GM08714 (cell line): ENCODE results near the gene UBQLN4.
"Not testable (repeated sequence)": the region's sequence is repeated elsewhere in the genome, so short reads cannot be mapped to it uniquely, and the experiment has no call there.

Experiments
- H3K4me3 ChIP-seq: fragments of 200-500 bp; sonication (Bioruptor generic); 2 replicates; pipeline ENCODE4 v1.5.1; 2014; ENCODE audit warnings: mild to moderate bottlenecking, low read length, inconsistent platforms
- ZNF274 ChIP-seq: IDR thresholded peaks from 2 replicates; pipeline ENCODE4 v1.6.1; 2012; ENCODE audit warnings: mild to moderate bottlenecking, low read depth, low read length

Gene UBQLN4

DNA sequence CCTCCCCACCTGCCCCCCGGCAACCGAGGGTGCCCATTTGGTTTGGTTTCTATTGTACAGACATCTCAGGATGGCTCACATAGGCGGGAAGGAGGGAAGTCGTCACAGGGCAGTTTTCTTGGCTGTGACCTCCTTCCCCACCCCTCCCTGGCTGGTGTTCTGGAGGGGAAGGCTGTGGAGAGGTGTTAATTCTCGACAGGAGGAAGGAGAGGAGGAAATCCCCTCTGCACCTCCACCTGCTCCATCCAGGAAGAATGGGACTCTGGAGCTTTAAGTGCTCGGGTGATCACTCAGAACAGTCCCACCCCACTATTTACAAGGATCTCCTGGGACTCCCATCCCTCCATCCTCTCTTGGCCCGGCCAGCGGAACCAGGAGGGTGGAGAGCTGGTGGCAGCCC is 21.1 kb upstream of the UBQLN4 start:
- H3K4me3 ChIP-seq, result no peak overlapping the region
- TF ChIP-seq ZNF274, result no peak

DNA sequence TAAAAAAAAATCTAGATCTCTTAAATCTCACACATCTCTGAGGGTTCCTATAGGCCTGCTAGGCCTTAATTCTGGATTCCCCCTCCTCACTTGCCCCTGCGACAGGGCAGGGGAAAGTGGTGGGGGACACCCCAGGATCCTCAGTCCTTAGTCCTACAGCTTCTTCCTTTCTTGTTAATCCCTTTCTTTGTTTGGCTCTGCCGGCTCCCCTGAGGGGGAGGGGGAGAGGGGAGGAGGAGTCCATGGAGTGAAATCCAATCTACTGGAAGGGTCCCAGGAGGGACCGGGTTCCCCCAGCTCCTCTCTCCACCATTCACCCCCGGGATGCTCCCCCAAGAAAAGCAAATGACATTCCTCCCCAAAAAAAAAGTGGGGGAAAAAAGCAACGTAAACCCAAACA is 20.1 kb upstream of the UBQLN4 start:
- no peak overlapping the region for H3K4me3 ChIP-seq
- TF ChIP-seq ZNF274, result no peak

DNA sequence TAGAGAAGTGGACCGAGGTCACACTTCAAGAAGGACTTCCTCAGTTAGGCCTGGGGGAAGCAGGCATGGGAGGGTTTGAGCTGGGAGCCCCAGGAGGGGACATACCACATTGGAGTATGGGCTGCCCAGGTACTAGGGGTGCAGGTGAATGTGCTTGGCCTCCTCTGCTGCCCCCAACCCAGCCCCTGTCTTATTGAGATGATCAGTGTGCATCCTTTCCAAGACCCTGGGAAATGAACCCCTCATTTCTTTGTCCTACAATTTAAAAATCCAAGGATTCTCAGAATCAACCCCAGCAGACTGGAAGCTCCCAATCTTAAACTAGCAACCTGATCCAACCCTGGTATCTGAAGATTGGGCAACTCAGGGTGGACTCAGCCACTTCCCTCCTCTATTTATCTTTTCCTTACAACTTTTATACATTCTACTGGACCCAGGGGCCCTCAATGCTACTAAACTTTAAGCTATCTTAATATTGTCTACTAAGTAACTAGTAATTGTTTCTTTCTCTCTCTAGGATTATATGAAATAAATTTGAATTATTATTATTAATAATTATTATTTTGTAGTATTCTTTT is 19.6 kb upstream of the UBQLN4 start:
- no peak for TF ChIP-seq ZNF274
- H3K4me3 ChIP-seq, result no peak overlapping the region

- no peak overlapping the region for H3K4me3 ChIP-seq
- TF ChIP-seq ZNF274, result no peak
Measured at GRCh38 chr1:156072251-156072650, 18.7 kb upstream of the UBQLN4 start.

GRCh38 chr1:156071332-156071816 is 17.8 kb upstream of the UBQLN4 start:
- not testable (repeated sequence) for H3K4me3 ChIP-seq

- TF ChIP-seq ZNF274, result no peak
- no peak overlapping the region for H3K4me3 ChIP-seq
Measured at GRCh38 chr1:156070548-156070947, 16.9 kb upstream of the UBQLN4 start.

- no peak for TF ChIP-seq ZNF274
- H3K4me3 ChIP-seq, result no peak overlapping the region
Measured at GRCh38 chr1:156069490-156070455, 16.2 kb upstream of the UBQLN4 start.

- H3K4me3 ChIP-seq, result no peak overlapping the region
- no peak for TF ChIP-seq ZNF274
Measured at GRCh38 chr1:156067262-156067661, 13.7 kb upstream of the UBQLN4 start.

DNA sequence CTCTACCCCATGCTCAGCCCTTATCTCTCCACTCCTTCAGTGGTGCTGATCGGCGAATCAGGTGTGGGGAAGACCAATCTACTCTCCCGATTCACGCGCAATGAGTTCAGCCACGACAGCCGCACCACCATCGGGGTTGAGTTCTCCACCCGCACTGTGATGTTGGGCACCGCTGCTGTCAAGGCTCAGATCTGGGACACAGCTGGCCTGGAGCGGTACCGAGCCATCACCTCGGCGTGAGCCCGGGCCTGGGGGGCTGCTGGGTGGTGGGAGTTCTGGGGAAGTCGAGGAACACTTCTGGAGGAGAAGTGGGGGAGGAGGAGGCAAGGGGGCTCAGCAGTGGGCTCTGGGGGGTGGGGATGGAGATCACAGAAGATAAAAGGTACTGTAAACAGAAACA is 12.3 kb upstream of the UBQLN4 start:
- no peak overlapping the region for H3K4me3 ChIP-seq
- no peak for TF ChIP-seq ZNF274

DNA sequence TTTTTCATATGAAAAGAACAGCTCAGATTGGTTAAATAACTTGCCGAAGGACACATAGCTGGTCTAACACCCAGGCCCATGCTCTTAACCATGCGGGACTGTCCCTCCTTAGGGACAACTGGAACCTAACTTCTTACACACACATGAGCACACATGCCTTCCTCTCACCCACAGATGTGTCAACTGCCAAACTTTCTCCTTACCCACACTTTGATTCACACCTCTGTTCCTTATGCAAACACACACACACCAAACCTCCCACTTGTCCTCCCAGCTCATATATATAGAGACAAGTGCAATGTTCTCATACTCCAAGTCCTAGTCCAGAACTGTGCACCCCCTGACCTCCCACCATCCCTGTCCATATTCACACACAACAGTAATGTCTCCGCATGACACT is 11.6 kb upstream of the UBQLN4 start:
- no peak overlapping the region for H3K4me3 ChIP-seq
- no peak for TF ChIP-seq ZNF274

DNA sequence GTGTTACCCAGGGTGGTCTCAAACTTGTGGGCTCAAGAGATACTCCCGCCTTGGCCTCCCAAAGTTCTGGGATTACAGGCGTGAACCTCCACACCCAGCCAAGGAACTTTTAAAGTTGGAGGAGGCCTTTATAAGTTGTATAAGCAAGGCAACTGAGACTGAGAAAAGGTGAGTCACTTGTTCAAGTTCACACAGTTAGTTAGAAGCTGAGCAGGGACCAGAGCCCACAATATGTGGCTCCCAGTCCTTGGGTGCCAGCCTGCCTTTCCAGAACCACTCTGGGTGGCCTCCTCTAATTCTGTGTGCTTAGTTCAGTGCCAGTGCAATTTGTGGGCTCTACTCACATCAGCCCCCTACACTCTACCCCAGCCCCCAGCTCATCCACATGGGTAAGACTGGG is 11.0 kb upstream of the UBQLN4 start:
- H3K4me3 ChIP-seq, result no peak overlapping the region
- TF ChIP-seq ZNF274, result no peak

DNA sequence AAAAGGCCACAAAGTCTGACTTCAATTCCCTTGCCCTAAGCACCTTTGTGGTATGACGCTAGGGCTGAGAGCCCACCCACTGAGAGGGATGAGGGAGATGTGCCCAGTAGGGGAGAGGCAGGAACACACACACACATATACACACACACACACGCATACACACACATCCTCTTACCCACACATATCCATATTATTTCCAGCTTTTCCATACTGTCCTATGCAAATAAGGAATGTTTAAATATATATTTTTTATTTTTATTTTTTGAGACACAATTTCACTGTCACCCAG is 10.3 kb upstream of the UBQLN4 start:
- no peak overlapping the region for H3K4me3 ChIP-seq
- TF ChIP-seq ZNF274, result no peak

GRCh38 chr1:156062189-156062588 is 8.6 kb upstream of the UBQLN4 start:
- no peak overlapping the region for H3K4me3 ChIP-seq
- no peak for TF ChIP-seq ZNF274

DNA sequence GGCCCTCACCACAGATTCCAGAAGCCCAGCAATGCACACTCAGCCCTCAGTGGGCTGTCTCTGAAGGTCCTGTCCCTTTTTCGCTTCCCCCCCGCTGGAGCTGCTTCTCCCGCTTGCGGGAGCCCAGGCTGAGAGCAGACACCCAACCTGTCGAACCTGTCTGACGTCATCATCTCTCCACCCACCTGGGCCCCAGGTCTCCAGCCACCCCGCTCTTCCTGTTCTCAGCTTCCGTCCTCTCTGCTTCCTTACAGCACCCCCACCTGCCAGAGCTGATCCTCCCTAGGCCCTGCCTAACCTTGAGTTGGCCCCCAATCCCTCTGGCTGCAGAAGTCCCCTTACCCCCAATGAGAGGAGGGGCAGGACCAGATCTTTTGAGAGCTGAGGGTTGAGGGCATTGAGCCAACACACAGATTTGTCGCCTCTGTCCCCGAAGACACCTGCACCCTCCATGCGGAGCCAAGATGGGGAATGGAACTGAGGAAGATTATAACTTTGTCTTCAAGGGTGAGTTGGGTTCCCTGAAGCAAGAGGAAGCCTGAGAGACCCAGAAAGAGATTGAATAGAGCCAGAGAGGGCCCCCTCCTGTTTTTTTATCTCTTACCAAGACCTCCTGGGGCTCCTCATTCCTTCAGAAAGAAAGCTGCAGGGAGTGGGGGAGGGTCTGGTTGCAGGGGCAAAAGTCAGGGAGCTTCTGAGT is 7.5 kb upstream of the UBQLN4 start, which contains the start of gene RAB25:
Gene RAB25, plus strand, starts transcription at position 224 of the 700 bp plus-strand sequence. Its CDS starts 241 bp downstream, at position 465.
- H3K4me3 ChIP-seq, result no peak within 1 kb of the TSS
- TF ChIP-seq ZNF274, result no peak
